Endodermal cell (in vitro differentiated cells): ENCODE data around the gene DCAF5. TPM values are rescaled to one million over a fixed set of nuclear protein-coding genes. Genes with fewer than 3 reads are reported as not detected.

Source experiments
- DNase-seq: peaks from one replicate; pipeline ENCODE4 v3.0.0-alpha.2; 2017
- H3K27ac ChIP-seq: 2 replicates; pipeline ENCODE4 v1.5.1; 2013; ENCODE audit warnings: mild to moderate bottlenecking, low read depth, low read length, moderate library complexity
- H3K27me3 ChIP-seq: 2 replicates; pipeline ENCODE4 v1.6.1; 2013; ENCODE audit warnings: mild to moderate bottlenecking, low read length, moderate library complexity; ENCODE audit not compliant: insufficient read depth, control insufficient read depth, poor library complexity, severe bottlenecking
- H3K36me3 ChIP-seq: 2 replicates; pipeline ENCODE4 v1.7.0; 2013; ENCODE audit warnings: mild to moderate bottlenecking, low read length, moderate library complexity; ENCODE audit not compliant: control insufficient read depth, insufficient read depth
- H3K4me1 ChIP-seq: one replicate; pipeline ENCODE4 v1.7.0; 2013; ENCODE audit warnings: low read length; ENCODE audit not compliant: control insufficient read depth, insufficient read depth
- H3K4me3 ChIP-seq: 2 replicates; pipeline ENCODE4 v1.5.1; 2013; ENCODE audit warnings: mild to moderate bottlenecking, low read length, moderate library complexity
- H3K9ac ChIP-seq: 2 replicates; pipeline ENCODE4 v1.6.1; 2013; ENCODE audit warnings: mild to moderate bottlenecking, low read length, moderate library complexity; ENCODE audit not compliant: poor library complexity, severe bottlenecking; ENCODE audit errors: extremely low read depth
- H3K9me3 ChIP-seq: 2 replicates; pipeline ENCODE4 v1.6.1; 2013; ENCODE audit warnings: mild to moderate bottlenecking, low read length, moderate library complexity; ENCODE audit not compliant: control insufficient read depth
- H3K27ac Mint-ChIP-seq: 2 replicates; pipeline ENCODE4 v1.8.0; 2020; ENCODE audit warnings: mixed read lengths
- H3K27me3 Mint-ChIP-seq: 2 replicates; pipeline ENCODE4 v1.8.0; 2021; ENCODE audit warnings: mild to moderate bottlenecking, mixed read lengths; ENCODE audit not compliant: insufficient read depth
- H3K36me3 Mint-ChIP-seq: 2 replicates; pipeline ENCODE4 v1.8.0; 2020; ENCODE audit warnings: low read depth, mixed read lengths
- H3K4me1 Mint-ChIP-seq: 2 replicates; pipeline ENCODE4 v1.8.0; 2020; ENCODE audit warnings: mixed read lengths
- H3K4me3 Mint-ChIP-seq: 2 replicates; pipeline ENCODE4 v1.8.0; 2020; ENCODE audit warnings: mild to moderate bottlenecking, moderate library complexity, mixed read lengths
- H3K9me3 Mint-ChIP-seq: 2 replicates; pipeline ENCODE4 v1.8.0; 2020; ENCODE audit warnings: mild to moderate bottlenecking, mixed read lengths
- WGBS, 2 experiments: methylation state at CpG; one replicate each; pipeline versions ENCODE4 v1.1.5 to v1.1.7; 2013; ENCODE audit warnings: missing lambda C conversion rate in 2 of 2, mixed read lengths in 1 of 2; ENCODE audit not compliant: insufficient coverage in 1 of 2, insufficient read length in 1 of 2; 5-methylcytosine and 5-hydroxymethylcytosine counted together
- total RNA-seq, 2 donors: library from RNA; stranded (reverse); fragmentation: NEBNext Ultra II Directional in 1 of 2; extraction: Animal tissue kit (Norgen Biotek cat#: 25700) in 1 of 2; gene quantifications; 2 replicates in 1 of 2; 3 replicates in 1 of 2; pipeline ENCODE4 v1.2.1, GENCODE V29; 2021
- TF ChIP-seq, protein P1 (sequence below): fragments of 200-600 bp; sonication (generic); conservative IDR thresholded peaks from 2 replicates; pipeline ENCODE4 v1.5.0; 2021; ENCODE audit warnings: antibody characterized with exemption, mild to moderate bottlenecking

Gene DCAF5
- total RNA-seq, 2 donors from 2014 or later = 61.1 to 69.6 TPM

GRCh38 chr14:69038455-69039287 lies 114.2 kb downstream of the DCAF5 start:
- Histone ChIP-seq H3K36me3 (no peaks in the 10 kb centered on the region), H3K4me1 (peaks cover 16% of the 10 kb centered on the region), H3K9me3 (no peaks in the 10 kb centered on the region), H3K4me3 (no peak overlapping the region), H3K27me3 (no peaks in the 10 kb centered on the region), H3K27ac (no peak overlapping the region), H3K9ac (no peak overlapping the region)
- 78% methylated on average over 7 of the region's 7 CpGs for WGBS, 2 experiments
- TF ChIP-seq, protein P1, sequence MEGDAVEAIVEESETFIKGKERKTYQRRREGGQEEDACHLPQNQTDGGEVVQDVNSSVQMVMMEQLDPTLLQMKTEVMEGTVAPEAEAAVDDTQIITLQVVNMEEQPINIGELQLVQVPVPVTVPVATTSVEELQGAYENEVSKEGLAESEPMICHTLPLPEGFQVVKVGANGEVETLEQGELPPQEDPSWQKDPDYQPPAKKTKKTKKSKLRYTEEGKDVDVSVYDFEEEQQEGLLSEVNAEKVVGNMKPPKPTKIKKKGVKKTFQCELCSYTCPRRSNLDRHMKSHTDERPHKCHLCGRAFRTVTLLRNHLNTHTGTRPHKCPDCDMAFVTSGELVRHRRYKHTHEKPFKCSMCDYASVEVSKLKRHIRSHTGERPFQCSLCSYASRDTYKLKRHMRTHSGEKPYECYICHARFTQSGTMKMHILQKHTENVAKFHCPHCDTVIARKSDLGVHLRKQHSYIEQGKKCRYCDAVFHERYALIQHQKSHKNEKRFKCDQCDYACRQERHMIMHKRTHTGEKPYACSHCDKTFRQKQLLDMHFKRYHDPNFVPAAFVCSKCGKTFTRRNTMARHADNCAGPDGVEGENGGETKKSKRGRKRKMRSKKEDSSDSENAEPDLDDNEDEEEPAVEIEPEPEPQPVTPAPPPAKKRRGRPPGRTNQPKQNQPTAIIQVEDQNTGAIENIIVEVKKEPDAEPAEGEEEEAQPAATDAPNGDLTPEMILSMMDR = no peak
- no peak overlapping the region for H3K4me3 Mint-ChIP-seq
- H3K36me3 Mint-ChIP-seq = no peaks in the 10 kb centered on the region
- H3K27me3 Mint-ChIP-seq = no peaks in the 10 kb centered on the region
- H3K27ac Mint-ChIP-seq = peak overlapping the region; percentile 85
- H3K9me3 Mint-ChIP-seq = no peaks in the 10 kb centered on the region
- DNase-seq = peak; percentile 62
- H3K4me1 Mint-ChIP-seq = peaks cover 59% of the 10 kb centered on the region

GRCh38 chr14:69037790-69038454 lies 115.0 kb downstream of the DCAF5 start:
- Histone ChIP-seq H3K27me3 (no peaks in the 10 kb centered on the region), H3K27ac (no peak overlapping the region), H3K9me3 (no peaks in the 10 kb centered on the region), H3K4me1 (peaks cover 11% of the 10 kb centered on the region), H3K9ac (no peak overlapping the region), H3K4me3 (no peak overlapping the region), H3K36me3 (no peaks in the 10 kb centered on the region)
- Mint-ChIP-seq H3K4me1 (peaks cover 52% of the 10 kb centered on the region), H3K36me3 (no peaks in the 10 kb centered on the region), H3K27me3 (no peaks in the 10 kb centered on the region), H3K9me3 (no peaks in the 10 kb centered on the region), H3K27ac (peak overlapping the region; percentile 85), H3K4me3 (no peak overlapping the region)
- 23 to 46% methylated on average over 1 to 7 of the region's 7 CpGs for WGBS, 2 experiments
- DNase-seq = peak; percentile 90
- TF ChIP-seq, protein P1 = no peak

DNA sequence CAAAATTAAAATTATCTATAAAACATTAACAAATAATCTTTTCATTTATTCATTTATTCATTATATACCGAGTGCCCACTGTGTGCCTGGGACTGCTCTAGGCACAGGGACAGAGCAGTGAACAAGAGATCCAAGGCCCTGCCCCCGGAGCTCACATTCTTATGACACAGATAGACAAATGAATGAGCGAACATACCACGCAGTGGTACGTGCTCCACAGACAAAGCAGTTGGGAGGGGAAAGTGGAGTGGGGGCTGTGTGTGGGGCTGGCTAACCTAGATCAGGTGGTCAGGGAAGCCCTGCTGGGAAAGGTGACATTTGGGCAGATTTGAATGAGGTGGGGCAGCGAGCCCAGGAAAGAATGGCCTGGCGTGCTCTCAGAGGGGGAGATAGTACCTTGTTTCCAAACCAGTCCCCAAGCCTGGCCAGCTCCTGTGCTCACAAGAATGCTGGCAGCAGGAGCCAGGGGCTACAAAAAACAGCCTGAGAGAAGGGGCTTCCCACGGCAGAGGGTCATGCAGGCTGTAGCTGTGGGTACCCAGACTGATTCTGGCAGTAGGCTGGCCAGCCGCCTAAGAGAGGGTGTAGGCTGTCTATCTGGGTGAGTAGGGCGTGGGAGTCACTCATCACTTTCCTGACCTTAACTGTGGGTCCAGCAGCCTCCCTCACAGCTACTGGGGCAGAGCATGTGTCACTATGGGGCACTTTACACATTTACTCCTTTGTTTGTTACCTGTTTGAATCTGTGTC lies 116.0 kb downstream of the DCAF5 start:
- Mint-ChIP-seq H3K4me3 (no peak overlapping the region), H3K36me3 (no peaks in the 10 kb centered on the region), H3K4me1 (peaks cover 42% of the 10 kb centered on the region), H3K27me3 (no peaks in the 10 kb centered on the region), H3K9me3 (peaks cover under 1% of the 10 kb centered on the region), H3K27ac (peak overlapping the region; percentile 85)
- H3K36me3 ChIP-seq = no peaks in the 10 kb centered on the region
- peak; percentile 77 for DNase-seq
- no peaks in the 10 kb centered on the region for H3K9me3 ChIP-seq
- H3K27me3 ChIP-seq = no peaks in the 10 kb centered on the region
- no peak overlapping the region for H3K4me3 ChIP-seq
- TF ChIP-seq, protein P1 = no peak
- no peak overlapping the region for H3K9ac ChIP-seq
- peaks cover 10% of the 10 kb centered on the region for H3K4me1 ChIP-seq
- WGBS, 2 experiments = 81 to 89% methylated on average over 8 to 10 of the region's 10 CpGs
- no peak overlapping the region for H3K27ac ChIP-seq
